ENCODE measurements around the gene LHX4.
"Not testable (repeated sequence)": the region's sequence is repeated elsewhere in the genome, so short reads cannot be mapped to it uniquely, and the experiment has no call there.

LHX4 gene

DNA sequence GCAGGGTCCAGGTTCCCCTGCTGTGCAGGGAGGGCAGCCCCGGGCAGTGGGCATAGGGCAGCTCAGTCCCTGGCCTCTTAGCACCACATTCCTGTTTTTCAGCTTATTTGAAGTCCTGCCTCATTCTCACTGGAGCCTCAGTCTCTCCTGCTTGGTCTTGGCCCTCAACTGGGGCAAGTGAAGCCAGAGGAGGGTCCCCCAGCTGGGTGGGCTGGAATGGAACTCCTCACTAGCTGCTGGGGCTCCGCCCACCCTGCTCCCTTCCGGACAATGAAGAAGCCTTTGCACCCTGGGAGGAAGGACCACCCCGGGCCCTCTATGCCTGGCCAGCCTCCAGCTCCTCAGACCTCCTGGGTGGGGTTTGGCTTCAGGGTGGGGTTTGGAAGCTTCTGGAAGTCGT lies 32.8 kb upstream of the LHX4 start:
- no peak for DNase-seq (ENCODE audit: low read depth)

DNA sequence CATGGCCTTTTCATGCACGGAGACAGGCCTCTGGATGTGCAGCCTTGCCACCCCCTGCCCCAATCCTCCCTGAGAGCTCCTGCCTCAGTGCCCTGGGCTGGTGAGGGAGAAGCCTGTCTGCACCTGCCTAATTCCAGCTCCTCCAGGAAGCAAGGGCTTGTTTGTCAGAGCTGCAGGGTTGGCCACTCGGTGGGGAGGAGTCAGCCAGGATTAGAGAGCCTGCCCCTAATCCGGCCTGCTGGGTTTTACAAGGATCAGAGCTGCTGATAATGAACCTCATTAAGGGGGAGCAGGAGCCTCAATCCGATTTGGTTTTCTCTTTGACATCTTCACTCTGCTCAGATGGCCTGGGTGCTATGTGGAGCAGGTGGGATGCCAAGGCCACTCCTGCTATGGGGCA lies 31.9 kb upstream of the LHX4 start:
- DNase-seq (ENCODE audit: low read depth) = no peak

DNA sequence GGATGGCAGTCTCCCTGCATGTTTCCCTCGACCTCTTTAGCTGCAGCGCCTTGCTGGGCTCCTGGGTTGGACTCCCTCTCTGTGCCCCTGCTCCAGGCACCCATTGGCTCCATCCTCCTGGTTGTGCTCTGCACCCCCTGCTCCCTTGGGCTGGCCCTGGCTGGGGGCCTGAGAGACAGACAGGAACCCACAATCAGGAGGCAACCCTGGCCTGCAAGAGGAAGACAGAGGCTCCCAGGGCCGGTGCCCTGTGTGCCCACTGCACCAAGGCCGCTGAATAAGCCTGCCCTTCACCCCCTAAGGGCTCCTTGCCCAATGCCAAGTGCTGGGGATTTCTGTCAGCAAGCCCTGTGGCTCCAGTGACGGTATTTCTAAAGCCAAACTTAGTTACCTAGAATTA lies 31.5 kb upstream of the LHX4 start:
- DNase-seq (ENCODE audit: low read depth) = no peak

DNA sequence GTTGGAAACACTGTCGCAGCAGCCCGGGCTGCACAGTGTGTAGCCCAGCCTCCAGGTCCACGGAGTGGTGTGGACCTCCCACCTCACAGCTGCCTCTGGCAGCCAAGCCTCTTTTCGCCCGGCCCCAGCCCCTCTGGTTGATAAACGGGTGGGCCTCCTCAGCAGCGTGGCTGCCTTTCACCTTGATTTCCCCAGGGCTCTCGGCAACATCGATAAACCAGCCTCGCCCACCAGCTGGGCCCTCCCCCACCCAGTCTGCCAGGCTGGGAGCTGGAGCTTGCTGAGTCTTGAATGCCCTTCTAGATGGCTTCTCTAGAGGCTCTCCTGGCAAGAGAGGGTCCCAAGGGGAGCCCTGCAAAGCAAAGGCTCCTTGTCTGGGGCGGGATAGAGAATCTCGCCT lies 31.0 kb upstream of the LHX4 start:
- DNase-seq (ENCODE audit: low read depth) = no peak

DNA sequence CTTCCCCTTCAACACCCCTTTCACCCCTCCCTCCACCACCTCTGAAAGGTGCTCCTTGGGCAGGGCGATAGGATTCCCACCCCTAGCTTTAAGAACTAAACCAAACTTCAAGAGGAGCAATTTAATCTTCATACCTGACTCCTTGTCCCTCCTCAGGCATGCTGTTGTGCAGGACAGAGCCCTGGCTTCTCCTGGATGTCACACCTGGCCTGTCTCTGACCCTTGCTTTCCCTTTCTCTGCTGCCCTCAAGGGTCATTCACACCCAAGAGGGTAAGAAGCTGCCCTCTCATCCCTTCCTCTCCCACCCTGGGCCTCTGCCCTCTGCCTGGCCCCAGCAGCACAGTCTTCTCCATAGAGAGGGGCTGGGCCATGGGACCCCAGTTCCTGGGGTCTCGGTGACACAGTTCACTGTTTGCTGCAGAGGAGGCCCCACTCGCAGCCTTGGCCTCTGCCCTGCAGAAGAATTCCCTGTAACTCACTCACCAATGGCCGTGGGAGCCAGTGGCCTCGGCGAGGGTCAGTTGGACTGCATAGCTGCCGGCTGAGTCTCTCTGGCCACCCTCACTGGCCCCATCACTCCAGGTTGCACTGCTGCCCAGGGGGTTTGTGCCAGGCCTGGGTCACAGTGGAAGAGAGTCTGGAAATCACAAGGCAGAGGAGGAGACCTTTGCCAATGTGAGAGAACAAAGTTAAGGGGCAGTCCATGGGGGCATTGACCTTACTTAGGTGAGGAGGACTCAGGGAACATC lies 28.4 kb upstream of the LHX4 start:
- no peak for DNase-seq (ENCODE audit: low read depth)

DNA sequence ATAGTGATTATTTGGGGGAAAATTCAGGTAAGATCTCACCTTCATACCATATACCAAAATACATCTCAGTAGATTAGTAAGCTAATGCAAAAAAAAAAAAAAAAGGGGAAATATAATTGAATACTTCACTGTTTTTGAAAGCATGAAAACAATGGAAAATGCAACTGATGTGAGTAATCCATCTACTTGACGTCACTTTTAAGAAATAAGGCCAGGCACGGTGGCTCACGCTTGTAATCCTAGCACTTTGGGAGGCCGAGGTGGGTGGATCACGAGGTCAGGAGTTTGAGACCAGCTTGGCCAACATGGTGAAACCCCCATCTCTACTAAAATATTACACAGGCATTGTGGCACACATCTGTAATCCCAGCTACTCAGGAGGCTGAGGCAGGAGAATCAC lies 27.5 kb upstream of the LHX4 start:
- DNase-seq (ENCODE audit: low read depth) = not testable (repeated sequence)

DNA sequence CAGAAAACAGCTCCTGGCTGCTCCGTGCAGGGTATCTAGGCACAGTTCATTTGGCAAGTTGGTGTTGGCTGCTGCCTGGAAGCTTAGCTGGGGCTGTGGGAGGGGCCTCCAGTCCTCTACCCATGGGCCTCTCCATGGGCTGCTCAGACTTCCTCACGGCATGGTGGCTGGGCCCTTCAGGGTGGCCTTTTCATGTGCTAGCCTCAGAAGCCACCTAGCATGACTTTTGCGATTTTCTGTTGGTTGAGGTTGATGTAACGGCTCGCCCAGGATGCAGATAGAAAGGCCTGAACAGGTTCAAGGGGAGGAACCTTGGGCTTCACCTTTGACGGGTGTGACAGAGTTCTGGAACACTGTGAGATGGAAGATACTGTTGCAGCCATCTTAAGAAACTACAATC lies 25.8 kb upstream of the LHX4 start:
- DNase-seq (ENCODE audit: low read depth) = no peak

DNA sequence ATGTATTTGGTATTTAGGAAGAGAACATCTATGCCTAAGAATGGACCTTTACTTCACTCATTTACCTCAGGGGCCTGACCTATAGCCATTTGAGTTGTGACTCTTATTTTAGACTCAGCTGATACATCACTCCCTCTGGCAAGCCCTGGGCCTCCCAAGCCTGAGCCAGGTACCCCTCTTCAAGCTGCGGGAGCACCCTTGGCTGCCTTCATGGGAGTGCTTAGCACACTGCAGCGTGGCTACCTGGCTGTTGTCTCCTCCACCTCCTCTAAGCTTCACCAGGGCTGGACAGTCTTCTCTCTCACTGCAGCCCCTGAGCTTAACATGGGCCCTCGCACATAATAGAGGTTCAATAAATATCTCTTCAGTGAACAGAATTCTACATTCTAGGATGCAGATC lies 23.5 kb upstream of the LHX4 start:
- DNase-seq (ENCODE audit: low read depth) = no peak

DNA sequence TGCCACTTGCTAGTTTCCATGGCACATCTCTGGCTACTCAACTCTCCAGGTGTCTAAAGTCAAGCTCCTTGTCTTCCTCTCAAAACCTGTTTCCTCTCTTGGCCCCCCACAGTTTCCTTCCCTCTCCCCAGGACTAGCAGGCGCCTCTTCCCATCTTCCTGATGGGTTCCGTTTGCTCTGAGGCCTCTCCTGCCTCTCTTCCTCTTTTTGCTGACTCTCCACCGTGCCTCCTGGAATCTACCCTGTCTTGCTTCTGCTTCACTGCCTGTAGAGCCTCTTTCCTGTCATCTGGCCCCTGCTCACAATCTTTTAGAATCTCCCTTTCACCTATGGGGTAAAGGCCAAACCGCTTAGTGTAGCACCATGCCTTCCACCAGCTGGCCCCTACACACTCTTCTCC lies 21.8 kb upstream of the LHX4 start:
- no peak for DNase-seq (ENCODE audit: low read depth)

DNA sequence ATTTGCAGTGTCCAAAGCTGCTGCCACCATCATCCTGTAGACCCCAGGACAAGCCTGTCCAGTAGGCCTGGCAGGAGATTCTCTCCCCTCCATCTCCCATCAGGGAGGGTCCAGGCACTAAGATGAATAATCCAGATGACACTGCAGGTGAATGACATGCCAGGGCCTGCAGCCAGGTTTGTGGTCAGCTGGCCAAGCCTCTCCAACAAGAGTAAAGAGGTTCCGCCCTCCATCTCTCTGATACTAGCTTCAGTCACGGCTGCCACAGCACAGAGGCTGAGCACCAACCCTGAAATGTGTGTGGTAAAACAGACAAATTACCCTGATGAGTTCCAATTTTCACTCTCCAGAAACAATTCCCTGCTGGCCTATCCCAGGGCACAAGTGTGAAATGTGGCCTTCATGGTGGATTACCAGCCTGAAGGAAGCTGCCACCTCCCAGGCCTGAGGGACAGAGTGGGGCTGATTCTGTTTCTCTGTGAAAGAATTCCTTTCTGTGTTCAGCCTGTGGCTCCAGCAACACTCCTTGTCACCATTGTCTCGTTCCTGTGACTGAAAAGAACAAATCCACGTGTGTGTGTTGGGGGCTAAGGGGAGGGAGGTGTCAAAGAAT lies 19.9 kb upstream of the LHX4 start:
- no peak for DNase-seq (ENCODE audit: low read depth)

DNA sequence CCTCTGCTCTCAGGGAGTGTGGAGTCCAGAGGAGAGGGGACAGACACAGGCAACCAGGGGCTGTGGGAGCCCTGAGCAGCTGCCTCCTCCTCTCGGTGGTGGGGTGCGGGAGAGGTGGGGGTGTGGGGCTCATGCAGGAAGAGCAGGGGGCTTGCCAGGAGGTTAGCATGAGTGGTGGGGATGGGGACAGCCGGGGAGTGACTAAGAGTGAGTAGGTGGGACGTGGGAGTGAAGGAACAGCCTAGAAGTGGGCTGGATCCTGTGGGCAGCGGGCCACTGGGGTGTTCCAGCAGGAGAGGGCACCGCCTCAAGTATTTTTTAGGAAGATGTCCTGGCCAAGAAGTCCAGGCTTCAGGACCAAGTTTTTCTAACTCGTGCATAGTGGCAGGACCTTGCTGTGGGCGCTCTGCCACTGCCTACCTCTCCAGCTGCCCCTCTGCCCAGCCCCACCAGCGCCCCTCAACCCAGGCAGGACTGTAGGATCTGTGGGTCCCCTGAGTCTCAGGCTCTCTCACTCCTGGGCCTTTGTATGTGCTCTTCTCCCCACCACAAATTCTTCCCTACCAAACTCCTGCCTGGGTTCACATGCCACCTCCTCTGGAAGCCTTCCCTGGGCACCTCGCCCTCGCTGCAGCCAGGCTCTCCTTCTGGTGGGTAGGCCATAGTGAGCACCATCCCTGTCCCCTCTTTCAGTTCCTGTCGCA lies 18.8 kb upstream of the LHX4 start:
- DNase-seq (ENCODE audit: low read depth) = no peak

DNA sequence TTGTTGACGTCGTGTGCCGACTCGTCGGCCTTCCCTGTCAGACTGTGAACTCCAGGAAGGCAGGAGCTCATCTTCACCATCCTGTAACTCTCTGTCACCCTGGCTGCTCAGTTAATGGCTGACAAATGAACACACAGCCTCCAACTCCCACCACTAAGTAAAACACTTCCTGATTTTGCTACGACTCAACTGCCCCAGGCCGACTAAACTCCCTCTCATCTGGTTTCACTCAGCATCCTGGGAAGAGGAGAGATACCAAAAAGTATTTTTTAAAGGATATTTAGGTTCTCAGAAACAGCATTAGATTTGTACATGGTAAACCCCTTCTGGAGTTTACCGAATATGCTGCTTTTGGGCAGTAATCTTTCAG lies 18.2 kb upstream of the LHX4 start:
- DNase-seq (ENCODE audit: low read depth) = peak; percentile 24

DNA sequence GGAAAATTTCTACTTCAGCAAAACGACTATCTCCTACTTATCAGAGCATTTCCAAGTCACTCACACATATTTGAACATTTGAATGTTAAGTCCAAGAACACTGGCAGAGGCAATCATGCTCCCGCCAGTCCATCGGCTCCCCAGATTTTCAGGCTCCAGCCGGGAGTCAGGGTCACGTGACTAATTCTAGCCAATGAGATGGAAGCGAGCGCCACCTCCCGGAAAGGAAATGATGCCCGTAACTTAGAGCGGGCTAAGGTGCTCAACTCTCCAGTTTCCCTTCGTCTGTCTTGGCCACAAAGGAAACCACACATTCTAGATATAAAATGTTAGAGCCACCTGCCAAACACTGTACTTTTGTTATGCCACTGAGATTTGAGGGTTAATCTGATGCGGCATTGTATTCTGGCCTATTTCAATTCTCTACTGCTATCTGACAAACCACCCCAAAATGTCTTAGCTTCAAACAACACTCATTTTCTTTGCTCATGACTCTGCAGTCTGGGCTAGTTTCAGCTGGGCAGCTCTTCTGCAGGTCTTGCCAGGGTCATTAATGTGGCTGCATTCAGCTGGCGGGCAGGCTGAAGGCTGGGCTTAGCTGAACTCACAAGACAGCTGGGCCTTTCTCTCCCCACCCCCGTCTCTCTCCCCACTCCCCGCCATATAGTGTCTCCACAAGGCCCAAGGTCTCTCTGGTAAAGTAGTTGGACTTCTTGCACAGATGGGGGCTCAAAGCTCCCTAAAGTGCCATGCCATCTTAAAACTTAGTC lies 16.5 kb upstream of the LHX4 start:
- DNase-seq (ENCODE audit: low read depth) = no peak

DNA sequence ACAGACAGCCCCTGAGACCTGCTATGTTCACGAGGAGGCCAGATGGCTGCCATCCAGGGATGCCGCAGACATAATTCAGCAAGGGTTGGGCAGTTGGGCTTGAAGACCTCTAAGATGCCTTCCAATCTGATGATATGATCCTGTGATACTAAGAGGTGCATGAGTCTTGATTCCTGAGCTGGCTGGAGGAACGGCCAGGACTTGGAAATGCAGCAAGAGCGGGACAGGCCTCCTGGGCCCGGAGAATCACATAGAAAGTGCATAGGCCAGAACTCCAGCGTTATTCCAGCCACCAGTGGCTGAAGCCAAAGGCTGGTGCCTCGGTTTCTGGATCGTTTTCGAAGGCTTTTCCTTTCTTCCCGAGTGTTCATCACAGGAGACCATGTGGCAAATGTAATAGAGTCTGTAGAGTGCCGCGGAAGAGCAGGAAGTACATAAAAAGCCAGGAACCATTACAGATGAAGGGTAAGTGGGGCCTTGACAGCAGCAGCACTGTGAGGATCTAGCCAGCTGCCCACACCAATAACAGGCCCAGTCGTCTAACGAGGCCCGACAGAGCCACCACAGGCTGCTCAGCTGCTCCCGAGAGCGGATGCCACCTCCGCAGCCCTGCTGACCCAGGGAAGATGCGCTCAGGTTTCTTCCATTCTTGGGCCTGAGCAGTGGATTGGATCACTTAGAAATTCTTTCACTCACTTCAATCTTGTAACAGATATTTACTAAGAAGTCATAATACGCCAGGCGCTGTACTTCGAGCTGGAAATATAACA lies 14.0 kb upstream of the LHX4 start:
- no peak for DNase-seq (ENCODE audit: low read depth)

DNA sequence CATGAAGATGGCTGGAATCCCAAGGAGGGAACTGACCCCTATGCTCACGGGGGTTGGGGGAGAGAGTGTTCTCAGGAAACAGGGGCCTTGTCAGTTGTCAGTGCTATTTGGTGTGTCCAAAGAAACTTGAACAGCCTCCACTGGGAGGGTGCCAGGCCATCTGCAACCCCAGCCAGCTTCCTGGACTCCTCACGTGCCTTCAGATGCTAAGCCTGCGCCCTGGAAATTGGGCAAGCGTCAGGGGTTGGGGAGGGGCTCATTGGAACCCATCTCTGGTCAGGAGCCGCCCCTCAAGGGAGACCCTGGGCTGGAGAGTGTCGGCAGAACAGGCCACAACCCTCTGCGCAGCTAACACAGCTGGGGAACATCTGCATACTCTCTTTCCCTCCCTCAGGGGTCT lies 13.1 kb upstream of the LHX4 start:
- no peak for DNase-seq (ENCODE audit: low read depth)

DNA sequence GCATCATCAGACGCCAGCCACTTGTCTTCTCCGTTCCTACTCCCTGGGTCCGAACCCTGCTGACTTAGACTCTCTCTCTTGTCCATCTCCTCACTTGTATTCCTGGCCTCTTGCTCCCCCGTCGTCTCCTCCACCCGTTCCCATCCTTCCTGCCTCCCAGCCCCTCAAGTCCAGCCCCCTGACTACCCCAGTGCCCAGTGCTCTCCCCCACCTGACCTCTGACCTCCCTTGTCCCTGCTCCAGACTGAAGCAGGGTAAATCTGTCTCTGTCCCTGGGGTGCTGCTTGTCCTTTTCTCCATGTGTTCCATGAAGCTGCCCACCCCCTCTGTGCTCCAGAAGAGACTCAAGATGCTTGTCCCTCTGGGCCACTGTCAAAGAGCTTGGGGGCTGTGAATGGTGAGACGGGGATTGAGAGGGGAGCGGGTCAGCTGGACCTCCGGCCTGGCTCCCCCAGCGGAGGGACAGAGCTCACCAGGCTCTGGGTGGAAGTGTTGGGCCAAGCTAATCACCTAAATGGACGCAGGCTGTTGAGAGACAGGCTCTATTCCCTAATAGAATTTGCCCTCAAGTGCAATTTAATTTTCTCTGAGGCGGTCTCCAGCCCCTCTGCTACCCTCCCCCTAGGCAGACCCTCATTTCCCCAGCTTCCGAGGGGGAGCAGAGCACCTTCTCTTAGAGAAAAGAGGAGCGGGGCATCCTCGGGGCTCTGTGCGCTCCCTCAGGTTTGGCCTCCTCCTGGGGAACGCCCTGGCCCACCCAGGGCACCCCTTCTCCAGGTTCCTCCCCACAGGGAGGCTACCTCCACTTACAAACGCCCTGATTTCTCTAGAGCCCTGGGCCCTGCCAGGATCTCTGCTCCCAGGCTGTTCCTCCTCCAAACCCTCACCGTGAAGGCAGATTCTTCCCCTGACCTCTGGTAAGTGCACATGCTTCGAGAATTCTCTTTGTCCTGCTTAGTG lies 11.0 kb upstream of the LHX4 start:
- DNase-seq (ENCODE audit: low read depth) = no peak

DNA sequence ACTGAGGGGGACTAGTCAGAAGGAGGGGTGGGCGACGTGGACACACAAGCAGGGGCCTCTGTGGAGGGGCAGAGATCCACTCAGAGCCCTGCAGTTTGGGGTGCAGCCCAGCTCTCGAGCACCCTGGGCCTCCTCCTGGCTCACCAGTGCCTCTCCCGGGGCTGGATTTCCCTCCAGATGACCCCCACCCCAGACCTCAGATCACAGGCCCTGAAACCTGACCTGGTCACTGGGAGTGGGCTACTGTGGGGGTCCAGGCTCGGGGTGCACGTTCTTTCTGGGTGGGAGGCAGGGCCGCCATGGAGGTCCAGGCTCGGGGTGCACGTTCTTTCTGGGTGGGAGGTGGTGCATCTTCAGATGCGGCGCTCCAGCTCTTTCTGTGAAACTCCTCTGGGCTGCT lies 10.3 kb upstream of the LHX4 start:
- DNase-seq (ENCODE audit: low read depth) = no peak

DNA sequence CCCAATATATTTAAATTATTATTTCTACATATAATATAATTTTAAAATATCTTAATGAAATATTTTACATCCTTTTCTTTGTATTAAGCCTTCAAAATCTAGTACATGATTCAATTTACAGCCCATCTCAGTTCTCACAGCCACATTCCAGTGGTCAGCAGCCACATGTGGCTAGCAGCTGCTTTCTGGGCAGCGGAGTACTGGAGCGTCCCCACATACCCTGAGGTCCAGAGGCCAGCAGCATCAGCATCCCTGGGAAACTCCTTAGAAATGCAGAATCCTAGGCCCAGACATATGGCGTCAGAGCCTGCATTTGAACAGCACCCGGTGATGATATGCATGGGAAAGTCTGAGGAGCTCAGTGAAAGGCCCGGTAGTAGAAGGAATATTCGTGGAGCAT lies 8.6 kb upstream of the LHX4 start:
- no peak for DNase-seq (ENCODE audit: low read depth)

DNA sequence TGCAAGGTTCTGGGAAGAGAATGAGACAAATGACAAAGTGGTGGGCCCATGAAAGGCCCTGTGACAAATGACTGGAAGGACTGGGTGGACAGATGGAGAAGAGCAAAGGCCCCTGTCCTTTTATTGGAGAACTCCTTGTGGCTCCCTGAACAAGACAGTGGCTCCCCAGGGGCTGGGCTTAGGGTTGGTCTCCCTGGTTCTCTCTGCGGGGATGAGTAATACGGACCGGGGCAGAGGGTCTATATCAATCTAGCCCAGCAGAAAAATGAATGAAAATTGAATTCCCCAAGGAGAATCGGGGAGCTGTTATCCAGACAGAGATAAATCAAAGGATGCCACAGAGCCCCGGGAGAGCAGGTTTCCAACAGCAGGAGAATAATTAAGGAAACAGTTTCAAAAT lies 5.2 kb upstream of the LHX4 start:
- no peak for DNase-seq (ENCODE audit: low read depth)

DNA sequence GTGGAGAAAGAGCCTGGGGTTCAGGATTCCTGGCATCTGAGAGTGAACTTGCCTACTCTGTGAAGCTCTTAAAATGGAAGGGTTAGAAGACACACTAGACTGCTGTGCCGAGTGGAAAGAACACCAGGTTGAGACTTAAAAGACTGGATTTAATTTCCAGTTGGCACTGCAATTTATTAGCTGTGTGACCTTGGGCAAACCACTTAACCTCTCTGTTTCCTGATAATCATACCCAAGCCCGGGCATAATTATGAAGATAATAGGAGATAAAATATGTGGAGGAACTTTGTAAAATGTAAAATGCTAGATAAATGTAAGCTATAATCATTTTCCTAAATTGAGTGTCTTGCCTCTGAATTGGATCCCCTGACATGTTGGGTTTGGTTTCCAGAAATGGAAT lies 4.7 kb upstream of the LHX4 start:
- DNase-seq (ENCODE audit: low read depth) = no peak

Data from ELR (cell line).